Esophagus muscularis mucosa (tissue), 4 donors: ENCODE results near the gene LDLRAD1. TPM values are rescaled to one million over a fixed set of nuclear protein-coding genes. Genes with fewer than 3 reads are reported as not detected.

Experiments used
- DNase-seq: peaks from one replicate; pipeline ENCODE4 v3.0.0-alpha.2; 2017; ENCODE audit errors: extremely low spot score
- H3K27ac ChIP-seq, 4 donors: fragments of 200-600 bp; sonication (generic); replicated peaks in 1 of 4; 1 replicate in 3 of 4; 2 replicates in 1 of 4; pipeline ENCODE4 v1.5.1; 2016 to 2019; ENCODE audit warnings: mild to moderate bottlenecking in 1 of 4
- H3K27me3 ChIP-seq, 4 donors: fragments of 200-600 bp; sonication (generic); one replicate each; pipeline versions ENCODE4 v1.5.1 to v1.6.0; 2016 to 2019
- H3K36me3 ChIP-seq, 4 donors: fragments of 200-600 bp; sonication (generic); one replicate each; pipeline ENCODE4 v1.5.1; 2016 to 2019
- H3K4me1 ChIP-seq, 4 donors: fragments of 200-600 bp; sonication (generic); one replicate each; pipeline ENCODE4 v1.5.1; 2016 to 2019
- H3K4me3 ChIP-seq, 4 donors: fragments of 200-600 bp; sonication (generic); 1 replicate in 2 of 4; 2 replicates in 2 of 4; pipeline ENCODE4 v1.5.1; 2016 to 2019; ENCODE audit warnings: mild to moderate bottlenecking in 4 of 4, moderate library complexity in 1 of 4
- H3K9me3 ChIP-seq, 4 donors: fragments of 200-600 bp; sonication (generic); 1 replicate in 3 of 4; 2 replicates in 1 of 4; pipeline ENCODE4 v1.5.1; 2016 to 2019
- CTCF ChIP-seq, 3 experiments: fragments of 200-600 bp in 2 of 3; fragments of 450-650 bp in 1 of 3; sonication (generic) in 2 of 3; IDR thresholded peaks; one replicate each; pipeline ENCODE4 v1.5.1; 2017 to 2019; ENCODE audit warnings: antibody characterized with exemption in 3 of 3, mild to moderate bottlenecking in 2 of 3, moderate library complexity in 1 of 3
- EP300 ChIP-seq: sonication (generic); formaldehyde crosslinking; IDR thresholded peaks from one replicate; pipeline ENCODE4 v1.6.1; 2017; ENCODE audit warnings: antibody characterized with exemption
- POLR2A ChIP-seq: fragments of 450-650 bp; IDR thresholded peaks from one replicate; pipeline ENCODE4 v1.6.1; 2017; ENCODE audit warnings: antibody characterized with exemption, moderate library complexity, mild to moderate bottlenecking, low read depth
- POLR2AphosphoS5 ChIP-seq, 2 donors: sonication (generic); formaldehyde crosslinking; IDR thresholded peaks; one replicate each; pipeline ENCODE4 v1.6.1; 2017; ENCODE audit warnings: antibody characterized with exemption in 2 of 2
- WGBS: methylation state at CpG from one replicate; pipeline ENCODE4 v1.1.5; 2018; 5-methylcytosine and 5-hydroxymethylcytosine counted together
- intact Hi-C: fragments of 100-400 bp; cut with DNase I; formaldehyde crosslinking; loops from one replicate; pipeline ENCODE4 v1.15.1; 2023
- total RNA-seq, 4 donors: library from RNA; depleted of rRNA; stranded (reverse); fragments of >200 nt; gene quantifications; one replicate each; pipeline versions ENCODE4 v1.1.0 to v1.2.1, GENCODE V29; 2016

LDLRAD1 gene
- total RNA-seq, 4 donors from 2014 or later = not detected

- intact Hi-C loops = no loop called here
- no peaks in the 10 kb centered on the region for H3K36me3 ChIP-seq
- DNase-seq = peak; percentile 55
Observed at GRCh38 chr1:54018635-54019034, 649 bp upstream of the LDLRAD1 start.

GRCh38 chr1:54016343-54017282, 1.4 kb downstream of the LDLRAD1 start:
- H3K27me3 ChIP-seq = peaks cover 0 to 28% (median 0%) of the 10 kb centered on the region in 4 donors
- no peak for TF ChIP-seq POLR2AphosphoS5 (IDR thresholded peaks at IDR 0.05)
- TF ChIP-seq CTCF (IDR thresholded peaks at IDR 0.05) = no peak
- TF ChIP-seq POLR2A = no peak
- no peak for TF ChIP-seq EP300
- no peak overlapping the region for H3K27ac ChIP-seq
- DNase-seq = peak; percentile 85
- H3K9me3 ChIP-seq = no peaks in the 10 kb centered on the region
- no peak overlapping the region for H3K4me3 ChIP-seq
- intact Hi-C loops = no loop called here
- H3K36me3 ChIP-seq = no peaks in the 10 kb centered on the region
- H3K4me1 ChIP-seq = no peaks in the 10 kb centered on the region
- 64% methylated on average over 8 of the region's 8 CpGs for WGBS

More at GRCh38 chr1:54018635-54019034, 649 bp upstream of the LDLRAD1 start:
- Histone ChIP-seq H3K4me1 (no peaks in the 10 kb centered on the region), H3K9me3 (no peaks in the 10 kb centered on the region), H3K4me3 (no peak overlapping the region), H3K27ac (no peak overlapping the region), H3K27me3 (peaks cover 0 to 17% (median 0%) of the 10 kb centered on the region in 4 donors)
- WGBS = 84% methylated on average over 5 of the region's 5 CpGs
- no peak for TF ChIP-seq POLR2A
- TF ChIP-seq CTCF (IDR thresholded peaks at IDR 0.05) = no peak
- no peak for TF ChIP-seq EP300
- no peak for TF ChIP-seq POLR2AphosphoS5 (IDR thresholded peaks at IDR 0.05)

GRCh38 chr1:54014009-54014629, 3.9 kb downstream of the LDLRAD1 start:
- Histone ChIP-seq H3K9me3 (no peaks in the 10 kb centered on the region), H3K4me1 (no peaks in the 10 kb centered on the region), H3K27me3 (peaks cover 0 to 38% (median 0%) of the 10 kb centered on the region in 4 donors), H3K4me3 (no peak overlapping the region), H3K36me3 (no peaks in the 10 kb centered on the region), H3K27ac (no peak overlapping the region)
- no peak for TF ChIP-seq CTCF (IDR thresholded peaks at IDR 0.05)
- no peak for TF ChIP-seq POLR2AphosphoS5 (IDR thresholded peaks at IDR 0.05)
- no peak for TF ChIP-seq POLR2A
- no peak for TF ChIP-seq EP300
- WGBS = 80% methylated on average over 7 of the region's 17 CpGs
- peak; percentile 77 for DNase-seq
- intact Hi-C loops = no loop called here

GRCh38 chr1:54013393-54014008, 4.5 kb downstream of the LDLRAD1 start:
- Histone ChIP-seq H3K27me3 (peaks cover 0 to 38% (median 0%) of the 10 kb centered on the region in 4 donors), H3K36me3 (no peaks in the 10 kb centered on the region), H3K9me3 (no peaks in the 10 kb centered on the region), H3K4me3 (no peak overlapping the region), H3K4me1 (no peaks in the 10 kb centered on the region), H3K27ac (no peak overlapping the region)
- intact Hi-C loops = no loop called here
- peak; percentile 86 for DNase-seq
- WGBS = 69% methylated on average over 6 of the region's 8 CpGs
- TF ChIP-seq EP300 (no peak), POLR2AphosphoS5 (IDR thresholded peaks at IDR 0.05) (no peak), CTCF (IDR thresholded peaks at IDR 0.05) (no peak), POLR2A (no peak)
